ENCODE results near the gene CD1B.
"Not testable (repeated sequence)": the region's sequence is repeated elsewhere in the genome, so short reads cannot be mapped to it uniquely, and the experiment has no call there.

Gene CD1B

DNA sequence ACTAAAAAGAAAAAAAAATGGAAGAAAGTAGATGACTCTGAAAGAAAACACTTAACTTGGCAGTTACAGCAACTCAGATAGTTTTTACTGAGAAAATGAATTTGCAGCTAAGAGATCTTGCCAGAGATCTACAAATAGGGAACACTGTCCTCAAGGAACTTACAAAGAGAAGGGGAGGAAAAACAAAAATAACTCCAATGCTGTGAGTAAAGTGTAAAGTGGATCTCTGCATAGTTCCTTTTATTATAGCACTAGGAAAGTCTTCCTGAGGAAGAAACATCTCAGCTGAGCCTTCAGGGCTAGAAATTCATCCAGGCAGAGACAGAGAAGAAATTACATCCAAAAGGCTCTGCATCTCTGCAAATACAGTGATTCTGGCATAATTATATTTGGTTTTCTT lies 3.9 kb downstream of the CD1B start:
- DNase-seq: no peak

DNA sequence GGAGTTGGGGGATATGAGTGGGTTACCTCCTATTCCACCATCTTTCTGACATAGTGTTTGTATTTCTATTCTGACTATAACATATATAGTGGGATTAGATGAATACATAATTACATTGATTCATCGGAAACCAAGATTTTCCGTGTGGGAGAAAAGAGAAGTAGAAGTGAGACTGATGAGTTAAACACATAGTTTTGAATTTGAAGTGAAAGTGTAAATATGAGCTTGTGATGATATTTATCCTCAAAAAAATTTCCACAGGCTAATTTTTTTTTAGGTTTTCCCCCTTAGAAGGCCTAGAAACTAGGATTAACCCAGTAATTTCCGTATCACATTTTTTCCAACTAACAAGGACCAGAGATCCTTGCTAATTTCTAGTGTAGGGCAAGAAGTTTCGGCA lies 6.9 kb downstream of the CD1B start:
- no peak for DNase-seq

DNA sequence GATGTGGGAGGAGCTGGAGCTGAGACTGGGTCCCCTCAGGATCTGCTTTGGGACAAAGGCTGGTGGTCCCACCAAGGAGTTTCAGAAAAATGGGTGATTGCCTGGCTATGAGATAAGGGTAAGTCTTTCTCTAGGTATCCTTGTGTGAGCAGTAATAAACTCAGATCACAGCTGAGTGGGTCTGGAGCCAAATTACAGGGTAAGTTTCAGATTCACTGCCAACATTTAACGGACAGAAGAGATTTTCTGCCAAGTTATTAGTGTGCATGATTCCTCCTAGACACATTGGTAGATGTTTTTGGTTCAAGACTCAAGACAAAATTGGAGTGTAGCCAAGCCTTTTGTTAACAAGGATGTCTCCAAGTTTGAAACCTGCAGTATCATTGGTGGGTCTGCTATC lies 7.5 kb downstream of the CD1B start:
- no peak for DNase-seq

DNA sequence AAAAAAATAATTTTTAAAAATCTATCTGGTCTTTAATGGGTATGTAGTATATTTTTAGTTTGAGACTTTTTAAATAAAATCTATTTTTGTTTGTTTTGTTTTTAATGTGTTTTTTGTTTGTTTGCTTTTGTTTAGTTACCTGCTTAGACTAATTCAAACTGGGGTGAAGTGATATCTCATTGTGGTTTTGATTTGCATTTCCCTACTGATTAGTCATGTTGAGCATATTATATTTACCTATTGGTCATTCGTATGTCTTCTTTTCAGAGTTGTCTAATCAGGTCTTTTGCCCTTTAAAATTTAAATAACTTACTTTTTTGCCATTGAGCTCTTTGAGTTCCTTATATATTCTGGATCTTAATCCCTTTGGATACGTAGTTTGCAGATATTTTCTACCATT lies 20.3 kb downstream of the CD1B start:
- no peak for DNase-seq

DNA sequence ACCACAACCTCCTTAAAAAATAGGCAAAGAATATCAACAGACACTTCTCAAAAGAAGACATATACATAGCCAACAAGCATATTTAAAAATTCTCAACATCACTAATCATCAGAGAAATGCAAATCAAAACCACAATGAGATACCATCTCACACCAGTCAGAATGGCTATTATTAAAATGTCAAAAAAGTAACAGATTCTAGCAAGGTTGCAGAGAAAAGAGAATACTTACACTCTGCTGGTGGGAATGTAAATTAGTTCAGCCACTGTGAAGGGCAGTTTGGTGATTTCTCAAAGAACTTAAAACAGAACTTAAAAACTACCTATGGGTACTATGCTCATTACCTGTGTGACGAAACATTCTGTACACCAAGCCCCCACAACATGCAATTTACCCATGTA lies 20.7 kb downstream of the CD1B start:
- no peak for DNase-seq

DNA sequence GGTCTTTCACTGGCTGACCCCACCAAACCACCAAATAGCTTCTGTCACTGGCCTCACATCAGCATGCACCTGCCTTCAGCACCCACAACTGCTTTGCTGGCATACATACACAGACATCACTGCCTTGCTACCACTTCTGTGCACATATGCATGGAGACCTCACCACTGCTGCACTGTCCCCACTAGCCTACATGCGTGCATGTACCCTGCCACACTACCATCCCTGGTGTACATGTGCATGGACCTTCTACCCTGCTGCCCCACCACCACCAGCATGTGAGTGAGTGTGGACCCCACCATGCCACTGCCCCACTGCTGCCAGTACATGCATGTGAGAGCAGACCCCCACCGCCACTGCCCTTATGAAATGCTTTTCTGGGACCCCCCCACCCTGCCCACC lies 35.5 kb downstream of the CD1B start:
- DNase-seq: no peak

DNA sequence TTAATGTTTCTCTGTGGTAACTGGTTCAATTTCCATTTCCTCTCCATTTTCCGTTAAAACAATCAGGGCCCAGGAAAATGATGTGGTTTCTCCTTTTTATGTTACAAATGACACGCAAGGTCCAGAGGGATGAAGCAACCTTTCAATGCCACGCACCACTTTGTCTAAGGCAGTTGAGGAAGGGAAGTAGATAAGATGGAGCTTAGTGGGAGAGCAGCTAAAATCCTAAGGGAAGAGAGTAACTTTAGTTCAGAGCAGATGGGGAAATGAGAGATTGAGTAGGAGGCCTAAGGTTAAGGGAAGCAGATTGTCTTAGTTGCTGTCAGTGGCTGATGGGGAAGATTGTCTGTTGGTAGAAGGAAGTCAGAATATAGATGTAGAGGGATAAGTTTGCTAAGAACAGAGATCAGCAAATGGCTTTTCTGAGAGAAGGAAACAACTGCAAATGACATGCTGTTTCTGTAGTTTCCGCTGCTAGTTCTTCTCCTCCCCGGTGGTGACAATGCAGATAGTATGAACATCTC lies 40.9 kb downstream of the CD1B start:
- no peak for DNase-seq

DNA sequence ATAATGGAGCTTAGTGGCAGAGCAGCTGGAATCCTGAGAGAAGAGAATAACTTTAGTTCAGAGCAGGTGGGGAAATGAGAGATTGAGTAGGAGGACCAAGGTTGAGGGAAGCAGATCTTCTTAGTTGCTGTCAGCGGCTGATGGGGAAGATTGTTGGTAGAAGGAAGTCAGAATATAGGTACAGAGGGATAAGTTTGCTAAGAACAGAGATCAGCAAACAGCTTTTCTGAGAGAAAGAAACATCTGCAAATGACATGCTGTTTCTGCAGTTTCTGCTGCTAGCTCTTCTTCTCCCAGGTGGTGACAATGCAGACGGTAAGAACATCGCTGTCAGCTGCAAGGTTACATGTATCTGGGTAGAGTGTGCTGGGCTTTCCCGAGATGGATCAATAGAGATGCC lies 41.5 kb downstream of the CD1B start, which contains the start of gene CD1C:
TSS of gene CD1C (plus strand) at position 113 of the 400 bp plus-strand sequence. CDS start at position 255, 142 bp downstream.
- no peak for DNase-seq

DNA sequence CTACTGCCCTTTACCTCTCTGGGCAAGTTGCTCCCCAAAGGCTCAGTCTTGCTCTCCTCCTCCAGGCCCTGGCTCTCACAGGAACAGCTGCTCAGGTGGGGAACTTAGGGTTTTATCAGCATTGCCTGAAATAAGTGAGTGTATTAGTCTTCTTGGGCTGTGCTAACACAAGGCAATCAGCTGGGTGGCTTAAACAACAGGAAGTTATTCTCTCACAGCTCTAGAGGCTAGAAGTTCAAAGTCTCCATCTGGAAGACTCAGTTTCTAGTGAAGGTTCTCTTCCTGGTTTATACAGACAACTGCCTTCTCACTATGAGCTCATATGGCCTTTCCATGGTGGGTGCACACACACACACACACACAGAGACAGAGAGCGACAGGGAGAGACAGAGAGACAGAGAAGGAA lies 44.4 kb downstream of the CD1B start:
- no peak for DNase-seq

DNA sequence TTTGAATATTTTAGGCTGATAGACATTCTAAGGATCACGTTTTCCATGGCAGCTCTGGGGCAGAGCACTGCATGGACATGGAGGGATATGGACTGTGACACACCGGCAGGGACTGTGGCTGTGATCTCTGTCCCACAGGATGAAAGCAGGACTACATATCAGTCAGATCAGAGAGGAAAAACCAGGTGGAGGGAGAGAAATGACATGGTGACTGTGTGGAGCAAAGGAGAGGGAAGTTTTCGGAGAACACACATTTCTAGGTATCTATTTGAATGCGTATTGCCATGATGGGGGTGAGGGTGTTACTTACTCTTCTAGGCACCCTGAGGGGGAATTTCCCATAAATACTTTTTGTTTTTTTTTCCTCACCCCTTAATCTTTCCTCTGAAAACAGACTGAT lies 44.8 kb downstream of the CD1B start:
- DNase-seq: no peak

DNA sequence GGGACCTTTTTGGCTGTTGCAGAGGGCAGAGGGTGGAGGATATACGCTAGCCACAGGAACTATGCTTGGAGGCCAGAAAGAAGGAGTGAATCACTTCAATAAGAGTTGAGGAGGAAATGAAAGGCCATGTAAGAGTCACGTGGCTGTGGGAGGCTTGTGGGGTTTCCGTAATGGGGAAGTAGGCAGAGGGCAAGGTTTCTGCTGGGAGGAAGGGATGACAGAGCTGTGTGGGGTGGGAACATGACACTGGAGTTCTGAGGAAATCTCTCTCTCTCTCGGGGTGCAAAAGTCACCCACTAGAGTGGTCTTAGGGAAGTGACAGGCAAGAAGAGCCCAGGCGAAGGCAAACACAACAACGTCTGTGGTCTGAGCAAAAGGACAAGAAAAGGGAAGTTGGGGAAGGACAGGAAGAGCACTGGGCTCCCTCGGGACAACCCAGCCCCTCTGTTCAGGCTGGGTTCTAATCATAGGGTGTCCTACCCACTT lies 45.5 kb downstream of the CD1B start:
- DNase-seq: no peak

DNA sequence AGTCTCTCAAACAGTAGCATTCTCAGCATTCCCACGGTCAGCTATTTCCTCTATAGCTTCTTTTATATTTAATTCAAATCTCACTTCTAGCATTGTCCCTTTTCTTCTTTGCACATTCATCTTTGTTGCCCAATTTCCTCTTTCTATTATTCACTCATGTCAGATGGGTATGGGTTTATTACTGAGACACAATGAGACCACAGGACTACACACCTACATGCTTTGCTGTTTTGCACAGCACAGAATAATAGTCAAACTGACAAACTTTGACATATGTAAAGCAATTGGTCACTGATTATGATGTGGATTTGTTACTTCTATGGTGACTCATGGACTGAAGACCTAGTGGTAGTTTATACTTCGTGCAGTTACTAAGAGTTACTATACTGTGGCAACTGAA lies 47.4 kb downstream of the CD1B start:
- no peak for DNase-seq

DNA sequence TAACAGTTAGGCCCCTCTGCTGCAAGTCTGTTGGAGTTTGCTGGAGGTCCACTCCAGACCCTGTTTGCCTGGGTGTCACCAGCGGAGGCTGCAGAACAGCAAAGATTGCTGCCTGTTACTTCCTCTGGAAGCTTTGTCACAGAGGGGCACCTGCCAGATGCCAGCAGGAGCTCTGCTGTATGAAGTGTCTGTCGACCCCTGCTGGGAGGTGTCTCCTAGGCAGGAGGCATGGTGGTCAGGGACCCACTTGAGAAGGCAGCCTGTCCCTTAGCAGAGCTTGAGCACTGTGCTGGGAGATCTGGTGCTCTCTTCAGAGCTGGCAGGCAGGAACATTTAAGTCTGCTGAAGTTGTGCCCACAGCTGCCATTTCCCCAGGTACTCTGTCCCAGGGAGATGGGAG lies 48.9 kb downstream of the CD1B start:
- DNase-seq: not testable (repeated sequence)

All from NCI-H146 (cell line).